Hepatocyte (in vitro differentiated cells): ENCODE measurements around the gene RANBP17.

Experiments used
- EZH2 ChIP-seq: fragments of 200-600 bp; sonication (generic); IDR thresholded peaks from 2 replicates; pipeline ENCODE4 v1.6.1; 2016; ENCODE audit warnings: antibody characterized with exemption, mild to moderate bottlenecking, borderline replicate concordance
- TF ChIP-seq, protein P1 (sequence below): fragments of 200-600 bp; sonication (generic); IDR thresholded peaks from 2 replicates; pipeline ENCODE4 v1.5.1; 2016; ENCODE audit warnings: antibody characterized with exemption, mild to moderate bottlenecking; ENCODE audit not compliant: poor library complexity

DNA sequence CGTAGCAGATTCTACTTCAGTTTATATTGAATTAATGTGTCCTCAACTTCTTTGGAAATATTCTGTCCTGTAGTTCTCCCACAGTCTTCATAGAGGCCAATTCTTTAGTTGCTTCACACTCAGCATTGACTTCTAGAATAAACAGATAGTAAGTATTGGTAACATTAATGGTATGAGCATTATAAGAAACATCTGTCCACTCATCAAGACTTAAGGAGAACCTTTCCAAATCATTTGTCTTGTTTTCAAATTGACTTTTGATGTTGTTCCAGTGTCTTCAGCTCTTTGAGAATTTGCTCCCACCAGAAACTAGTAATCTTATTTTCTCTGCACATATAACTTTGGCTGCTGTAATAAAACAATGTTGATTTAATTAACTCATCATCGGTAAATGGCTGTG, 18.3 kb downstream of the RANBP17 start:
- TF ChIP-seq, protein P1, sequence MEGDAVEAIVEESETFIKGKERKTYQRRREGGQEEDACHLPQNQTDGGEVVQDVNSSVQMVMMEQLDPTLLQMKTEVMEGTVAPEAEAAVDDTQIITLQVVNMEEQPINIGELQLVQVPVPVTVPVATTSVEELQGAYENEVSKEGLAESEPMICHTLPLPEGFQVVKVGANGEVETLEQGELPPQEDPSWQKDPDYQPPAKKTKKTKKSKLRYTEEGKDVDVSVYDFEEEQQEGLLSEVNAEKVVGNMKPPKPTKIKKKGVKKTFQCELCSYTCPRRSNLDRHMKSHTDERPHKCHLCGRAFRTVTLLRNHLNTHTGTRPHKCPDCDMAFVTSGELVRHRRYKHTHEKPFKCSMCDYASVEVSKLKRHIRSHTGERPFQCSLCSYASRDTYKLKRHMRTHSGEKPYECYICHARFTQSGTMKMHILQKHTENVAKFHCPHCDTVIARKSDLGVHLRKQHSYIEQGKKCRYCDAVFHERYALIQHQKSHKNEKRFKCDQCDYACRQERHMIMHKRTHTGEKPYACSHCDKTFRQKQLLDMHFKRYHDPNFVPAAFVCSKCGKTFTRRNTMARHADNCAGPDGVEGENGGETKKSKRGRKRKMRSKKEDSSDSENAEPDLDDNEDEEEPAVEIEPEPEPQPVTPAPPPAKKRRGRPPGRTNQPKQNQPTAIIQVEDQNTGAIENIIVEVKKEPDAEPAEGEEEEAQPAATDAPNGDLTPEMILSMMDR = no peak
- TF ChIP-seq EZH2 = no peak
